ENCODE results near the gene NBAS.

DNA sequence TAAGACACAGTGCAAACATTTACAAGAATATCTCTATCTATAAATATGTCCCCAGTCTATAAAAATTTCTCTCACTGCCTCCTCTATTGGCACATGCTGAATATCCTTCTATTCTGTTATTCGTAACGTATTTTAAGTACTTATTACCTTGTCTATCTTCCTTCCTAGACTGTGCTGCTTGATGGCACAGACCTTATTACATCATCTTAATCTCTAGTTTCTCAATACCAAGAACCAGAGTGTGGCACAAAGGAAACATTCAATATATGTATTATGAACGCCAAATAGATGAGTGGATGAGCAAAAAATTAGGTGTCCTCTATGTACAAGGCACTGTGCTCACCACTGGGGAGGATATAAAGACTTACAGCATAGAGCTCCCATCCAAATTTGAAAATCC, 282.8 kb downstream of the NBAS start:
- TF ChIP-seq ZNF217 (IDR thresholded peaks at IDR 0.05) (no peak), NFIC (IDR thresholded peaks at IDR 0.05; ENCODE audit: low read depth, low read length) (no peak), RCOR1 (conservative IDR thresholded peaks at IDR 0.05; ENCODE audit: low read depth, low read length) (no peak), POLR2AphosphoS5 (IDR thresholded peaks at IDR 0.05; ENCODE audit: low read length) (no peak), EZH2 (IDR thresholded peaks at IDR 0.05; ENCODE audit: borderline replicate concordance, control insufficient read depth, low read depth, low read length) (no peak), SMC3 (IDR thresholded peaks at IDR 0.05; ENCODE audit: borderline replicate concordance, low read length) (no peak), RAD21 (IDR thresholded peaks at IDR 0.05; ENCODE audit: insufficient read depth, low read depth, low read length) (no peak), ZNF384 (IDR thresholded peaks at IDR 0.05; ENCODE audit: borderline replicate concordance, low read depth, low read length) (no peak), TARDBP (IDR thresholded peaks at IDR 0.05; ENCODE audit: borderline replicate concordance) (no peak)
- TF ChIP-seq, protein P1, sequence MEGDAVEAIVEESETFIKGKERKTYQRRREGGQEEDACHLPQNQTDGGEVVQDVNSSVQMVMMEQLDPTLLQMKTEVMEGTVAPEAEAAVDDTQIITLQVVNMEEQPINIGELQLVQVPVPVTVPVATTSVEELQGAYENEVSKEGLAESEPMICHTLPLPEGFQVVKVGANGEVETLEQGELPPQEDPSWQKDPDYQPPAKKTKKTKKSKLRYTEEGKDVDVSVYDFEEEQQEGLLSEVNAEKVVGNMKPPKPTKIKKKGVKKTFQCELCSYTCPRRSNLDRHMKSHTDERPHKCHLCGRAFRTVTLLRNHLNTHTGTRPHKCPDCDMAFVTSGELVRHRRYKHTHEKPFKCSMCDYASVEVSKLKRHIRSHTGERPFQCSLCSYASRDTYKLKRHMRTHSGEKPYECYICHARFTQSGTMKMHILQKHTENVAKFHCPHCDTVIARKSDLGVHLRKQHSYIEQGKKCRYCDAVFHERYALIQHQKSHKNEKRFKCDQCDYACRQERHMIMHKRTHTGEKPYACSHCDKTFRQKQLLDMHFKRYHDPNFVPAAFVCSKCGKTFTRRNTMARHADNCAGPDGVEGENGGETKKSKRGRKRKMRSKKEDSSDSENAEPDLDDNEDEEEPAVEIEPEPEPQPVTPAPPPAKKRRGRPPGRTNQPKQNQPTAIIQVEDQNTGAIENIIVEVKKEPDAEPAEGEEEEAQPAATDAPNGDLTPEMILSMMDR (IDR thresholded peaks at IDR 0.05 in 2 of 3, conservative IDR thresholded peaks at IDR 0.05 in 1 of 3; ENCODE audit: control insufficient read depth in 2 of 3, extremely low read depth in 1 of 3, insufficient read depth in 1 of 3, low read depth in 3 of 3, low read length in 3 of 3): no peak
- TF ChIP-seq, protein P2, sequence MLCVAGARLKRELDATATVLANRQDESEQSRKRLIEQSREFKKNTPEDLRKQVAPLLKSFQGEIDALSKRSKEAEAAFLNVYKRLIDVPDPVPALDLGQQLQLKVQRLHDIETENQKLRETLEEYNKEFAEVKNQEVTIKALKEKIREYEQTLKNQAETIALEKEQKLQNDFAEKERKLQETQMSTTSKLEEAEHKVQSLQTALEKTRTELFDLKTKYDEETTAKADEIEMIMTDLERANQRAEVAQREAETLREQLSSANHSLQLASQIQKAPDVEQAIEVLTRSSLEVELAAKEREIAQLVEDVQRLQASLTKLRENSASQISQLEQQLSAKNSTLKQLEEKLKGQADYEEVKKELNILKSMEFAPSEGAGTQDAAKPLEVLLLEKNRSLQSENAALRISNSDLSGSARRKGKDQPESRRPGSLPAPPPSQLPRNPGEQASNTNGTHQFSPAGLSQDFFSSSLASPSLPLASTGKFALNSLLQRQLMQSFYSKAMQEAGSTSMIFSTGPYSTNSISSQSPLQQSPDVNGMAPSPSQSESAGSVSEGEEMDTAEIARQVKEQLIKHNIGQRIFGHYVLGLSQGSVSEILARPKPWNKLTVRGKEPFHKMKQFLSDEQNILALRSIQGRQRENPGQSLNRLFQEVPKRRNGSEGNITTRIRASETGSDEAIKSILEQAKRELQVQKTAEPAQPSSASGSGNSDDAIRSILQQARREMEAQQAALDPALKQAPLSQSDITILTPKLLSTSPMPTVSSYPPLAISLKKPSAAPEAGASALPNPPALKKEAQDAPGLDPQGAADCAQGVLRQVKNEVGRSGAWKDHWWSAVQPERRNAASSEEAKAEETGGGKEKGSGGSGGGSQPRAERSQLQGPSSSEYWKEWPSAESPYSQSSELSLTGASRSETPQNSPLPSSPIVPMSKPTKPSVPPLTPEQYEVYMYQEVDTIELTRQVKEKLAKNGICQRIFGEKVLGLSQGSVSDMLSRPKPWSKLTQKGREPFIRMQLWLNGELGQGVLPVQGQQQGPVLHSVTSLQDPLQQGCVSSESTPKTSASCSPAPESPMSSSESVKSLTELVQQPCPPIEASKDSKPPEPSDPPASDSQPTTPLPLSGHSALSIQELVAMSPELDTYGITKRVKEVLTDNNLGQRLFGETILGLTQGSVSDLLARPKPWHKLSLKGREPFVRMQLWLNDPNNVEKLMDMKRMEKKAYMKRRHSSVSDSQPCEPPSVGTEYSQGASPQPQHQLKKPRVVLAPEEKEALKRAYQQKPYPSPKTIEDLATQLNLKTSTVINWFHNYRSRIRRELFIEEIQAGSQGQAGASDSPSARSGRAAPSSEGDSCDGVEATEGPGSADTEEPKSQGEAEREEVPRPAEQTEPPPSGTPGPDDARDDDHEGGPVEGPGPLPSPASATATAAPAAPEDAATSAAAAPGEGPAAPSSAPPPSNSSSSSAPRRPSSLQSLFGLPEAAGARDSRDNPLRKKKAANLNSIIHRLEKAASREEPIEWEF (IDR thresholded peaks at IDR 0.05; ENCODE audit: insufficient replicate concordance, low read depth, low read length): no peak
- TF ChIP-seq, protein P3, sequence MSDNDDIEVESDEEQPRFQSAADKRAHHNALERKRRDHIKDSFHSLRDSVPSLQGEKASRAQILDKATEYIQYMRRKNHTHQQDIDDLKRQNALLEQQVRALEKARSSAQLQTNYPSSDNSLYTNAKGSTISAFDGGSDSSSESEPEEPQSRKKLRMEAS (IDR thresholded peaks at IDR 0.05; ENCODE audit: low read depth, low read length): no peak

Measured in GM12878 (cell line).